LoVo (cell line): ENCODE results near the gene MCCC1.

ENCODE experiments used
- DNase-seq: peaks from one replicate; pipeline ENCODE4 v3.0.0-alpha.2; 2016; ENCODE audit warnings: low spot score

MCCC1 gene

DNA sequence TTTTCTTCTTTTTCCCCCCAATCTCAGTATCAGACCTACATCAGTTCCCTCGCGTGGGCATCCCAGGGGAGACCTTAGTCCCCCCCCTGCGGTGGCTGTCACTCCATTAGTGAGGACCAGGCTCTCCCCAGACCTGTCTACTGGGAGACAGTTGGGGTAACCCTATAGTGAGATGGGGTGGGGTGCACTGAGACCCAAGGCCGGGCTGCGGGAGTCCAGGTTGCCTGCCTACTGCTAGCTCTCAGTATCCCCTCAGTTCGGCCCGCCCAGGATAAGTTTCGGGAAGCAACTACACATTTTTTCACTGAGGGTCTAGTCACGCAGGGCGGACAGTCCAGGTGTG is 118.3 kb downstream of the MCCC1 start:
- DNase-seq = no peak

DNA sequence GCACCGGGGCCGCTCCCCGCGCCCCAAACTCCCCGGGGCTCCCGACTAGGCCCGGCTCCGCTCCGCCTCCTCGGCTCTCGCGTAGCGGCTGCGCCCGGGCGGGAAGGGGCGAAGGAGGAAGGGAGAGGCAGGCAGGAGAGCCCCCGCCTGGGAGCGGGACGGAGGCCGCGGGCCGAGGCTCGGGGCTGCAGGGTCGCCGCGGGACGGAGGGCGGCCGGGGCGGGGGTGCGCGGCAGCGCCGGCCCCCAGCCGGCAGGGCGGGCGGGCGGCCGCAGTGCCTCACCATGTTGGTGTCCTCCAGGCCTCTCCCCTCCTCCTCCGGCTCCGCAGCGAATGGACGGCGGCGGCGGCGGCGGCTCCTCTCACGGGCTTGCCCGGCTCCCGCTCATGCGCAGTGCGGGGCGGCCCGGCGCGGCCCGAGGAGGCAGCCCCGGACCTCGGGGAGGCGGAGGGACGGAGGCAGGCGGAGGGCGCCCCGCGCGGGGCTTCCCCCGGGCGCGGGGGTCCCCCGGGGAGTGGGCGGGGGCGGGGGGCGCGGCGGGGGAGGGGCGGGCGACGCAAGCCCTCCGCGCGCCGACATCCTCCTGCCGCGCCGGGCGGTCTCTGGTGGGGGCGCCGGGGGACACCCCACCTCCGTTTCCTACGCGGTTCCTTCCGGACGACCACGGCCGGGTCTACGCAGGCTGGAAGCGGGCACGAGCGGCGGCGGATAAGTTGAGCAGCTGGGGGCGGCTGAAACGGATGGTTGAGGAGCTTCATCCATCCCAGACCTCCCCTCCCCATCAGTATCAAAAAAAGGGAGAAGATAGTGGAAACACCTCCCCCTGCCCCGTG is 118.9 kb downstream of the MCCC1 start, which contains the start of gene DCUN1D1:
TSS of gene DCUN1D1 (minus strand) at position 335 of the 834 bp plus-strand sequence. CDS start at position 286, 49 bp downstream.
- DNase-seq = peak; percentile 87

DNA sequence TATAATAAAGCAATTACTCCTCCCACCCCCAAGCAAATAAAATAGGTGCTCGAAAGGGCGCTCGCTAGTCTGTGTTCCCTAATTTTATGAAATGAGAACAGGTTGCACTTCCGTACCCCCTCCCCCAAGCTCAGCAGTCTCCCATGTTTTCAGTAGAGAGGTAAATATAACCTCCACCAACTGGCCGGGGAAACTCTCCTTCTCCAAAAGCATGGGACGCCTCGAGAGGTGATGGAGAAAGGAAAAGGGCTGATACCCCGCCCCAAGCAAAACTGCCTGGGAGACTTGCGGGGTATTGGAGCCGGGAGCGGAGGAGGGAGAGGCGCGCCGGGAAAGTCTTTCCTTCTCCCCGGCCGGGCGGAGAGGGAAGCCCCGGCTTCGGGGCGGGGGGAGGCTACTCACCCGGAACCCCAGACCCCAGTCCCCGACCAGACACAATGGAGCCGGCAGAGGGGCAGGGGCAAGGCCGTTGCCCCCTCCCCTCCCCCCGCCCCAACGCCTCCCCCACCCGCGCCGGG is 119.6 kb downstream of the MCCC1 start:
- no peak for DNase-seq

DNA sequence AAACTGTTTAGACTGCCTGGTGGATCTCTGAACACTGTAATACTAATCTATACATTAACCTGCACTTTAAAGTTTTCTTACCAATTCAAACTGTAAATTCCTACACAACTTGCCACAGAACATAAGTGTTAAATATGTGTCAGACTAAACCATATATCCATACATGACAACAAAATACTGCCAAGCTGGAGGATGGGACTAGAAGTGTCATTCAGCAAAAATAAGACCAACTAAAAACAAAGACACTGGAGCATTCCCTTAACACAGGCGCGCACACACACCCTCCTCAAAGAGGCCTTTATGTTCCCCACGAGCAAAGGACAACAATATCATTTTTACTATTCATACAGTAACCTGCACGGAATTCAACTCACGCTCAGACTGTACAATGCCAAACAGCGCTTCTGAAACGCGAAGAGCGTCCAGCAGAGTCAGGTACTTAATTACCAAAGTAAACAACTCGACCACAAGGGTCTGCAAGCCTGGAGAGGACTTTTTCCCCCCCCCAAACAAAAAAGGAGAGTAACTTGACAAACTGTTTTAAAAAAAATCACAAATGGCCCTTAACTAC is 120.1 kb downstream of the MCCC1 start:
- DNase-seq = no peak

DNA sequence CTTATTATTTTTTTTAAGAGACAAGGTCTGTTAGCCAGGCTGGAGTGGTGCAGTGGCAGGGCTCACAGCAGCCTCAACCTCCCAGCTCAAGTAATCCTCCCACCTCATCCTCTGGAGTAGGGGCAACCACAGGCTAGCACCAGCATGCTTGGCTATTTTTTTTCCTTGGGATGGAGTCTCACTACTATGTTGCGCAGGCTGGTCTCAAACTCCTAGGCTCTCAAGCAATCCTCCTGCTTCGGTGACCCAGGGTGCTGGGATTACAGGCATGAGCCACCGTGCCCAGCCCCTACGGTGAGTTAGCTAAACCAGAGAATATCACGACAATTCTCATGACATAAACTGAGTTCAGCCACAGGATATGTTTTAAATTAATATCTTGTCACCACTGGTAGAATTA is 120.9 kb downstream of the MCCC1 start:
- DNase-seq = no peak

DNA sequence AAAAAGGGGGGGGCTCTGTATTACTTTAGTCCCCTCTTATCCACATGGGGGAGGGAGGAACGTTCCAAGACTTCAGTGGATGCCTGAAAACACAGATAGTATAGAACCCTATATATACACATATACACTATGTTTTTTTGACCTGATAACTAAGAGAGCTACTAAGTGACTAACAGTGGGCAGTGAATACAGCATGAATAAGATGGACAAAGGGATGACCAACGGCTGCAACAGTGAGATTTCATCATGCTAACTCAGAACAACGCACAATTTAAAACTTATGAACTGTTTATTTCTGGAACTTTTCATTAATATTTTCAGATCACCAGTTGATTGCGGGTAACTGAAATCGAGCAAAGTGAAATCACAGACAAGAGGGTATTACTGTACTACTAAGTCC is 126.2 kb downstream of the MCCC1 start:
- DNase-seq = no peak

DNA sequence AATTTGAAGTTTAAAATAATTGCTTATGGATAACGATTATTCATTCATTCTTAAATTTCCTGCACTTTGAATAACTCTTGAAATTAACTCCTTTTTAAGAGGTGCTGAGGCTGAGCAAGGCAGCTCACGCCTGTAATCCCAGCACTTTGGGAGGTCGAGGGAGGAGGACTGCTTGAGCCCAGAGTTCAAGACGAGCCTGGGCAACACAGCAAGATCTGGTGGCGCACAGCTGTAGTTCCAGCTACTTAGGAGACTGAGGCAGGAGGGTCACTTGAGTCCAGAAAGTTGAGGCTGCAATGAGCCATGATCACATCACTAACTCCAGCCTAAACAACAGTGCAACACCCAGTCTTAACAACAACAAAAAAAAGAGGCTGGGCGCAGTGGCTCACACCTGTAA is 126.9 kb downstream of the MCCC1 start:
- DNase-seq = no peak

DNA sequence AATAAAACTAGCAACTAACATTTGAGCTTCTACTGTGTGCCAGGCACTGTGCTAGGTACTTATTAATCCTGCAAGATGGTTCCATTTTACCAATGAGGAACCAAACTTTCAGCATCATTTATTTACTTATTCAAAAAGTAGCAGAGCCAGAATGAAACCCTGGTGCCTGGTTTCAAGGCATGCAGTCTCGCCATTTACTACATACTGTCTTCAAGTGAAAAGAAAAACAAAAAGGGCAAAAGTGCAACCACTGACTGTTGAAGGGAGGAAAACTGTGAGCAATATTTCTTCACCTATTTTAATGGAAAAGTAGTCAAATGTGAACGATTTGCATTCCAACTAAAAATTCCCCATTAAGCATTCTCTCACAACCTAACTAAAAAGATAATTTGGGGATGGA is 127.7 kb downstream of the MCCC1 start:
- DNase-seq = no peak

DNA sequence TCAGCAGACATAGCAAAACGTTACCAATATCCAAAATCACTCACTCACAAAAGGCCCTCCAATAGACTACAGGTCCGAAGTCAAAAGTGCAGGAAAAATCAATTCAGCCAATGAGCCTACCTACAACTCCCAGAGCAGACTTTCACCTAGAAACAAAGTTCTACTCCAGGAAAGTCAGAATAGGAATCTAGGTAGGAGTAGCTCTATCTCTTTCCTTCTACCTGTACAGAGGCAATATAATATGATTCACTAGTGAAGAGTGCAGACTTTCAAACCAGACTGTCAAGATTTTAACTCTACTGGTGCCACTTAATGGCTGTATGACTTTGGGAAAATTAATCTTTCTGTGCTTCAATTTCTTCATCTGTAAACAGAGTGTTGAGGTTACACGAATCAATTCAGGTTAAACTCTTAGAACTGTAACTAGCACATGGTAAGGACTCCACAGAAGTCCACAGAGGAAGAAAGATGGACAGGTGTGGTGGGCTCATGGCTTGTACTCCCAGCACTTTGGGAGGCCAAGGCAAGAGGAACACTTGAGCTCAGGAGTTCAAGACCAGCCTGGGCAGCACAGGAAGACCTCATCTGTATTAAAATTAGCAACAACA is 128.4 kb downstream of the MCCC1 start:
- no peak for DNase-seq

DNA sequence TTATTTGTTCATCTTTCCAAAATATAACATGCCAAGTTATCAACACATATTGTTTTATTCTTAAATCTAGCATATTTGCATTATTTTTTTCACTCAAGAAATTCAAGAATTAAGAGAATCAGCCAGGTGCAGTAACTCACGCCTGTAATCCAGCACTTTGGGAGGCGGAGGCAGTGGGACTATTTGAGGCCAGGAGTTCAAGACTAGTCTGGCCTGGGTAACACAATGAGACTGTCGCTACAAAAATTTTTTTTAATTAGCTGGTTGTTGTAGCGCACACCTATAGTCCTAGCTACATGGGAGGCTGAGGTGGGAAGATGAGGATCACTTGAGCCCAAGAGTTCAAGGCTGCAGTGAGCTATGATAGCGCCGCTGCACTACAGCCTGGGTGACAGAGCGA is 129.4 kb downstream of the MCCC1 start:
- DNase-seq = no peak

DNA sequence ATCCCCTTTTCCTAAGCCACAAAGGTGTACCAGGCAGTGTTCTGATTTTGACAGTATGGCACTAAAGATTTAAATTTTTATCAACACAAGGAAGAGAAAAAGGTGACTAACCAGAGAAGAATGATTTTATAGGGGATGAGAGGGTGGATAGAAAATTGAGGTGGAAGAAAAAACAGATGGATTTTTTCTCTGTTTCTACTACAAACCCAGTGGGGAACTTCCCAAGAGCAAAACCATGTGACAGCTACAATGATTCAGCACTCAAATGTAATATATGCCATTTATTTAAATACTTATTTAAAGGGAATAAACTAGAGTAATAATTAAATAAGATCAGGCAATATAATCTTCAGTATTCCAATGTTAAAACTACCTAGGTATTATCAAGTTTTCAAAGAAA is 130.0 kb downstream of the MCCC1 start:
- peak; percentile 16 for DNase-seq

DNA sequence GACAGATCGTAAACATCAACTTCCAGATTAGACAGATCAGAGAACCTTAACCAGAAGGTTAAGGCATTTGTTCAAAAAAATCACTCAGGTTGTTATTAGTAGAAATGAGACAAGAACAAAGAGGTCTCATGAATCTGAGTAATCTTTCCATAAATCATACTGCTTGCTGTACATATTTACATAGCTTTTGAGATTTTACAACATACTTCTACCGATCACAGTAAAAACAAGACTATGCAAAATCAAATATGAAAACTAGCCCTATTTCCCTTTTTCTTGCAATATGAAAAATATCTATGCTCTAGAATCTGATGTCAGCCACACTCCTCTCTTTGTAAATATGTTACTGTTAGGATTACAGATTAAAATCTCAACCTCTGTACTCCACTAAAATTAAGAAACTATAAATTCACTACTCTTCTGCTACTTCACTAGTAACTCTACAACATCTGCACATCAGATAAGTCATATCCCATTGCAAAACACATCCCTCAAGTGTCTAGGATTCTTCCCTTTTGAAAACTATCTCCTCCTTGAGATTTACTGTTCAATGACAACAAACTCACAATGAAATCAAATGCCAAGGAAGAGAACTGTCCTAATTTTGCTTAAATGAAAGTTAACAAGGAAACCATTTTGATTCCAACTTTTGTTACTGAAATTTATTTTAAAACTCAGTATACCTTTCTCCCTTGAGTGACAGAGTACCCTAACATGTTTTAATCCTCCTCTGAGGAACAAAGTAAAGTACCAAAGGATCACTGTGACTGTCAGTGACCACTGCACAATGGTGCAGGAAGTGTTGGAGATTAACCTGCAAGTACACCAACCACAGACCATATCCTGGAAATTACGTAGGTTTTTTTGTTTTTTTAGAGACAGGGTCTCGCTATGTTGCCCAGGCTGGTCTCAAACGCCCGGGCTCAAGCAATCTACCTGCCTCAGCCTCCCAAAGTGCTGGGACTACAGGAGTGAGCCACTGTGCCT is 131.8 kb downstream of the MCCC1 start:
- no peak for DNase-seq

DNA sequence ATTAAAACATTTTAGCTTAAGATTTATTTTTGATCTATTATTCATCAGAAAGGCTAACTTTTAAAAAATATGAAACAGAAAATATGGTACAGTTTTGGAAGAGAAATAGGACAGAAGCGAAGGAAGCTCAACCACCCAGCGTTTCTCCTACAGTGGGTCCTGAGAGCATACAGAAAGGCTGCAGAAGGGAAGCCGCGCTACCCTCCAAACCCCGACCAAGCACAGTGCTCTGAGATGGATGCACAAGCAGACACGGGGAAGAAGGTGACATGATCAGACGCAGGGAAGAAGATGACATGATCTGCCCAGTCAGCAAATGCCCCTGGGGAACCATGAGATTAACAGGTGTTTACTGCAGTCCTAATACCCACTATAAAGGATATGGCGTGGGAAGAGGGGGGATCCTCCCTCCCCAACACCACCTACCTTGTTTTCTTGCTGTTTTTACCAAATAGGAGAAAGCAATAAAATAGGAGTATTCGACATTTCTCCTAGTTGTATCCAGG is 133.4 kb downstream of the MCCC1 start:
- no peak for DNase-seq
